NB4 (cell line): Measurements from ENCODE around the gene RSU1.

Experiments used
- CTCF ChIP-seq: IDR thresholded peaks from one replicate; pipeline ENCODE4 v1.5.1; 2012; ENCODE audit warnings: low read depth, low read length
- MYC ChIP-seq: IDR thresholded peaks from 2 replicates; pipeline ENCODE4 v1.6.1; 2011; ENCODE audit warnings: low read depth, low read length
- POLR2A ChIP-seq: IDR thresholded peaks from 2 replicates; pipeline ENCODE4 v1.6.1; 2011; ENCODE audit warnings: mild to moderate bottlenecking; ENCODE audit not compliant: insufficient read length; ENCODE audit errors: extremely low read depth

- TF ChIP-seq CTCF = no peak
- no peak for TF ChIP-seq POLR2A
- TF ChIP-seq MYC = no peak
Measured at GRCh38 chr10:16822726-16823360, 5.6 kb upstream of the RSU1 start.
